GM21526 (cell line): Measurements from ENCODE around the gene SLC24A3.
A peak's percentile ranks its signal among the peaks of the same experiment; 100 is the strongest.
"Not testable (repeated sequence)": the region's sequence is repeated elsewhere in the genome, so short reads cannot be mapped to it uniquely, and the experiment has no call there.

Experiments used
- ATAC-seq: cut with Tn5 transposase; IDR thresholded peaks from one replicate; pipeline ENCODE4 v1.9.1; 2021; ENCODE audit warnings: moderate library complexity; ENCODE audit not compliant: unreplicated experiment, low FRiP score

SLC24A3 gene

DNA sequence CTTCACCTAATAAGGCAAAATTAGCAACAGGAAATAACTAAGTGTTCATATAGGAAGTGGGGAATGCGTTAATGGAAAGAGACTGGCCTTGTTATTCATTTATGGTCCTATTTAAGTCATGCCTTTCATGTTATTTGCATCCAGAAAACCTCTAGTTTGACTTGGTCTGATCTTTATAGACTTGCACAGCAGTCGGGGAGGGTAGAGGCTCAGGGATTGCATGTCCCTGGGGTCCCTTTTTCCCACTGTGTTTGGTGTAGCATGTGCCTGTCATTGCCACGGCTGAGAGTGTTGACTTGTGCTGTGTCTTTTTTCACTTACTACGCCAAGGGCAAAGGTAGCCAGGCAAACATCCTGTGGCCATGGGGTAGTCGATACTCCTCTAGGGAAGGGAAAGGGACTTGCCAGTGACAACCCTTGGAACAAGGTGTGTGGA lies 440.2 kb downstream of the SLC24A3 start:
- no peak for ATAC-seq

DNA sequence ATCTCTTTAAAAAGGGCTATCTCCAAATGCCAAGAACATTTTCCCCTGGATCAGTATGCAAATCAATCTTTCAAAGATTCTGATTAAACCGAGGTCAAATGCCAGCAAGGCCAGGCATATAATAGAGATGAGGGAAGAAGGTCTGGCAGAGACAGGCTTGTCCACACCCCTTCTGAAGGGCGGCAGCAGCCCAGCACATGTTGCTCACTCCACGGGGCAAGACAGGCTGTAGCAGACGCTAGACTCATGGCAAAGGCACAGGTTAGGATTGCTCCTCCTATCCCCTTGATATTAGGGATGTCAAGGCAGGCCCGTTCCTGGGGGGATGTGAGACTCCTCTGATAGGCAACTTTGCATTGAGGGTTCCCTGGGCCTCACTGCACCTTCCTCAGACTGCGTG lies 440.9 kb downstream of the SLC24A3 start:
- no peak for ATAC-seq

DNA sequence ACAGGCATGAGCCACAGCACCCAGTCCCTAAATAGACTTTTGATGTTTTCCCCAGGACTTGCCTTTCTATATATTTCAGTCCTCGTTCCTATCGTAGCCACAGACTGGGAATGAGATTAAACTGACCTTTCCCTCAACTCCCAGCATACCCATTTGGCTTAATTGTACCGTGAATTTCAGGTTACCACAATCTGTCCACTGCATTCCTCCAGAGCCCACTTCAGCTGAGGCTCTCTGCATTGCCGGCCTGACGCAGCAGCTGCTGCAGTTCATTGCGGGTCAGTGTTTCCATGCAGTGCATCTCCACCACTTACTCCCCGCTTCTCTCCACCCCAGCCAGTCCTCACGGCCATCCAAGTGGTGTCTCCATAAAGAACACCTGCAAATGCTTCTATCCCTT lies 442.5 kb downstream of the SLC24A3 start:
- no peak for ATAC-seq

DNA sequence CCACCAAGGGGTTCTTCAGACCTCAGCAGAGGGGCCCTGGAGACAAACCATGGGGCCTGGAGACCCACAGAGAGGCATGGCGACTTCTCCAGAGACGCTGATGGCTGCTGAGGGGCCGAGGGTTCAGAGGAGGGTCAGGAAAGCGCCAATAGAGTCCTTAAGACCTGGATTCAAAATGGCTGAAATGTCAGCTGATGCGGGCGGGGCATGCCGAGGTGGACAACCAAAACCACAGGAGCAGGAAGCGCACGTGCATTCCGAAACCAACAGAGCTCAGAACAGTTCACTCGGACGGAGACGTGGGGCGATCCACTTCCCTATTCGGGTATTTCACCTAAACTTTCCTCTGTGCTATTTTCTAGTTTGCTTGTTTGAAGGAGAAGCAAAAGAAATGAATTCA lies 445.7 kb downstream of the SLC24A3 start:
- peak; percentile 92 for ATAC-seq

DNA sequence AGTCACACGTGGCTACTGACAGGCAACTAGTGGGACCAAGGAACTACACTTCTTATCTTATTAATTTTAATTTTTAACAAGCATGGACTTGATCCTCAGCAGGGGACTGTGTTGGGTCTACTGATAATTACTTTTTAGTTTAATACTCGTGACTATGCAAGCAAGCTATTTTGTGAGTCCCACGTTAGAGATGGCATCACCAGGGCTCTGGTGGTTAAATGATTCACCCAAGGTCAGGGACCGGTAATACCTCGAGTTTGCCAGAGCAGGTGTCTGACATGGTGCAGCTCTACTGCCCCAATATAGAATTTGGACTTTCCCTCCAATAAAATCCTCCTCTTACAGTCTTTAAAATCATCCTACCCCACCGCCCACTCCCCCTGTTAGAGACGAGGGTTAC lies 447.0 kb downstream of the SLC24A3 start:
- ATAC-seq: no peak

DNA sequence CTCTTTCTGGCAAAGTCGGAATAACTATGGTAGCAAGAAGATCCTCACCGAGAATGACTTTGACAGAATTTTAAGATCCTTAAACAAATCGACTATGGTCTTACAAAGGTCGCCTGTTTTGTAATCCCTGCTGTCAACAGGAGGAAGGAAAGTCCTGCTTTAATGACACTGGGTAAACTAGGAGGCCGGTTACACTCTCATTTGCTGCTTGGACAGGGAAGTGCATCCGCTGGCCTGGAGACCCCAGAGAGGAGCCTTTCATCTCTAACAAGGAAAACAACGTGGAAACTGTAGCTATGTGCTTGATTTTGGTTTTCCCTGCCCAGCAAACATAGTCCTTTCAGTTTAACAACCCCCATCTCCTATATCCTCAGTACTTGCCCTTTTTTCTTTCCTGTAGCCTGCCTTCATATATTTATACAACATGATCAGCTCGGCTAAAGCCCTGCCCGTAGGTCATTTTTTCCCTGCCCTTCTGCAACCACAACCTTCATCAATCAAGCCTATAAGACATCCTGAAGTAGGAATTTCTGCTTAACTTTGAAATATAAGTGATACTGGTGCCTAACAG lies 448.5 kb downstream of the SLC24A3 start:
- ATAC-seq: no peak

DNA sequence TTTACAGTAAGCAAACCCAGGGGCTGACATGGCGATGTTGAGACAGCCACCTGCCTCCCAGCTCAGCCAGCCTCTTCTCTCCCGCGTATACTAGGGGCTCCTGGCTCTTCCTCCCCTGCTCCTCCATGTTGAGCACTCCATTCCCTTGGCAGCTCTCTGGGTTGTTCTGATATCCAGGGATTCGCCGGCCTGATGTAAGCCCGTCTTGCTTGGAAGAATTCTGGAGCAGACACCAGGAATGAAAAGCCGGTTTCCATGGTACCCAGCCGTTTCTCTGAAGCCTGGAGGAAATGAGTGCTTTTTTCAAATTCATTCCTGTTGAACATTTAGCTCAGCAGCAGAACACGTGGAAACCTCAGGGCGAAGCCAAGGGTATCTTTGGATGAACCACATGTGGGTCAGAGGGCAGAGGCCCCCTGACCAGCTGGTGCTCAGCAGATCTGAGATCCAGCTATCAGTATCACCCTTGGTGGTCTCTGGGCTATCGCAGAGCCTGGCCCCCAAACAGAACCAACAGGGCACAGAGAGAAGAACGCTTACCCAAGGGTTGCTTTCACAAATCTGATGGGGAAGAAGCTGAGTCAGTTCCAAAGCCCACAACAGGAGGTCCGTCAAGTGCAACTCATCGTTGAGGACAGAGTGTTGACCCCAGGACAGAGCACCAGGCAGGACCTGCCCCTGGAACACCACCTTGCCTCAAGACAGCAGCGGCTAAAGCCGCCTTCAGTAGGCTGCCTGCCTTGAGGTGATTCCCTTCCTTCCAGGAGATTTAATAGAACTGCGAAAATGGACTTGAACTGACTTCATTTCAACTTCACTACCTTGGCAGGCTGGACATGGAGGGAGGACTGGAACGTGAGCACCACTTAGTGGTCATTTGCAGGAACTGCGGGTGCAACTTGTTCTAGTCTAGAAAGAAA lies 449.5 kb downstream of the SLC24A3 start:
- ATAC-seq: no peak

DNA sequence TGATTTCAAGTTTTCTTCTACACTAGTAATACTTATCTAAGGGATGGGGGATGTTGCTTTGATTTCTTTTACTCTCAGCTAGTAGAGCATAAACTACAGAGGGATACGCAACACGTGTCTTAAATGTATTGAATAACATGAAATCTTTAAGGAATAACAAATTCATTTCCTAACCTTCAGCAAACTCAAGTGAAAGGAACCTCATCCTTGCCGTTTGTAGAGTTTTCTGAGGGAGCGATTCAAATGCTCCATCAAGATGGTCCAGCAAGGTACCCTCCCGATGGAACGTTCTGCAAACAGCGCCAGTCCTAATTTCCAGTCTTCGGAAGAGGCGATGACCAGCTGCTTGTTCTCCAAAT lies 450.2 kb downstream of the SLC24A3 start:
- ATAC-seq: no peak

DNA sequence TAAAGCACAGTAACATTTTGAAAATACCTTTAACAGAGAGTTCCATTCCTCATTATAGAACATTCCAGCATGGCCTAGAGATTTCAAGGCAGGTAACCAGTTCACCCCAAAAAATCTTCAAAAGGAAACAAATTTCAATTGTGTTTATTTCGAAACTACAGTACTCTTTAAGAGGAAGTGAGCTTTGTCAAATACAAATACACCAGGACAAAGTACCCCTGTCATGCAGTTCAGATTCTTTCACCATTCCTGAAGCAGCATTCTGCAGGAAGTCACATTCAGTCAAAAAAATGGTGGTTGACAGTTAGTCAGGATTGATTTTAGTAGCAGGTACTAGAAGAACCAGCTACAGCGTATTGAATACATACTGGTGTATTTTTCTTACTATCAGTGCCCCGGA lies 456.0 kb downstream of the SLC24A3 start:
- ATAC-seq: no peak

DNA sequence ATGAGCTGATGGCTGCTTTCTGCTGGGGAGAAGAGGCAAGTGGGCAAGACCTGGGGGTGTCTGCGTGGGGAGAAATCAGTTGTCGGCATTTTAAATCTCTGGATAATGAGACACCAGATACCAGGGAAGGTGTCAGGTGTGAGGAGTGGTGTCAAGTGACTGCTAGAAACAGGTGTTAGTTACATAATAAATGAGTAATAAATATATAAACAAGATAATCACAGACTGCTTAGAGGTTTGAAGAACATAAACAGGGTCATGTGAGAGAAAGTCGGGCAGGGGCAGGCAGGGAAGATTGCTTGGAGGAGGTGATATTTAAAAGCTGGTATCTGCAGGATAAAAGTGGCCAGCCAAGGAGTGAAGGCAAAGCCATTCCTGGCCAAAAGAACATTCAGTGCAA lies 458.4 kb downstream of the SLC24A3 start:
- no peak for ATAC-seq

DNA sequence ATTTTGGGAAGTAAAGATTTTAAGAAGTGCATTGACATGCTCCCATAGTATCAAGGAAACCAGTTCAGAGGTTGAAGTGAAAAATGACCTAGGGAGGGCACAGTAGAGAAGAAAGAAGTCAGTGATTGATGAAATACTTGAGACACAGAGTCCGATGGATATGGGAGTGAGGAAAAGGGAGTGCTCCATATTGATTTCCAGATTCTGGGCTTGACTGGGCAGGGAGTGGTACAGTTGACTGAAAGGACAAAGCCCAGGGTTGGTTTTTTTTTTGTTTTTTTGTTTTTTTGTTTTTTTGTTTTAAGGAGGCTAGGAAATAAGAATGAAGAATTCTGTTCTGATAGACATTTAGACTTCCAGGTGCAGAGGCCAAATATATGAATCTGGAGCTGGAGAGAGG lies 458.9 kb downstream of the SLC24A3 start:
- ATAC-seq: no peak

DNA sequence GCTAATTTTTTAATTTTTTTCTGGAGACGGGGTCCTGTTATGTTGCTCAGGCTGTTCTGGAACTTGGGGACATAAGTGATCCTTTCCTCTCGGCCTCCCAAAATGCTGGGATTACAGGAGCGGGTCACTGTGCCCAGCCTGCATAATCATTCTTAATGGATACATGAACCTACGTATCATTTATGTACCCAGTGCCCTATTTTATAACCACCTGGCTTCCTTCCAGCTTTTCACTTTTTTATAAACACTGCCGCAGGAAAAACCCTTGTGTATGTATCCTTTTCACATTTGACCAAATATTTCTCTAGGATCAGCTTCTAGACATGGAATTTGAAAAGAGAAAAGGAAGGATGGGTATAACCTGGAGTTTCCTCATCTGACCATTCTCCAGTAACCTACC lies 460.1 kb downstream of the SLC24A3 start:
- ATAC-seq: no peak

DNA sequence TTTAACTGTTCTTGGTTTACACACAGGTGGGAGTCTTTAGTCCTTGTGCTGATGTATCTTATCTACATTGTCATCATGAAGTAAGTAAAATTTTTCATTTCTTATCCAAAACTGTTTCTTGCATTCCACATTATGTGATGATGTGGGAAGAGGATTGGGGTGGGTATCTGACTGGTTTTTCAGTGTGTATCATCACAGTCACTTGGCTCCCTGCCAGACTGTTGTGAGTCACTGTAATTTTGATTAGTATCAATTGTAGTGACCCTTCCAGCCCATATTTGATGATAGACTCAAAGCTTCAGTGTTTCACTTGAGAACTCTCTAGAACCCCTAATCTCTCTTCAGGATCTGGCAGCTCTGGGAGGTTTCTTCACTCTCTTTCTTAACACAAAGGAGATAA lies 461.1 kb downstream of the SLC24A3 start:
- ATAC-seq: no peak

DNA sequence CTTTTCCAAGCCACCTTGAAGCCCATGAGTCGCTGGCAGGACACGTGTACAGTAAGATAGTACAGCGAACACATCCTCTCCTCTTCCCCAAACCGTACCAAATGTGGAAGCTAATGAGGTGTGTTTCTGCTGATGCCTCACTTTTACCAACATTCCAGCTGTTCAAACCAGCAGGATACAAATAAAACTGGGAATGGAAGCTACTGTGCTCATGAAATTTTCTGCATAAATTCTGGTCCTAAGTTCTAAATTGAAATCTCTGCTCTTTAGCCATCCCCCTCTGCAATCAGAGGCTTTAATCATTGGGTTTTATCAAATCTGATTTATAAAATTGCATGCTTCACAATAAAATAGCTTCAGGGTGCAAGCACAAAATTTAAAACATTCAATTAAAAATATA lies 463.8 kb downstream of the SLC24A3 start:
- ATAC-seq: no peak

DNA sequence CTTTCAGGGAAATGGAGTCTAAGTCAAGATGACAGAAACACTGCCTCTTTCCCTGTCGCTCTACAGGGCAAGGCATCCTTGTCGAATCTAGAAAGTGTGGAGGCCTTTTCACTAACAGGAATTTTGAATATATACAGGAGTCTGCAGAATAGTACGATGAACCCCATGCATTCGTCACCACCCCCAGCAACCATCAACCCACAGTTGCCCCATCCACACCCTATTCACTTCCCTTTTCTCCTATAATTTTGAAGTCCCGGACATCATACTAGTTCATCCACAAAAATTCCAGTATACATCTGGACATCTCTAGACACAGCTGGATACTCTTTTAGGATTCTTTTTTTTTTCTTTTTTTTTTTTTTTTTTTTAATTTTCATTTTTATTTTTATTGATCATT lies 464.9 kb downstream of the SLC24A3 start:
- no peak for ATAC-seq

DNA sequence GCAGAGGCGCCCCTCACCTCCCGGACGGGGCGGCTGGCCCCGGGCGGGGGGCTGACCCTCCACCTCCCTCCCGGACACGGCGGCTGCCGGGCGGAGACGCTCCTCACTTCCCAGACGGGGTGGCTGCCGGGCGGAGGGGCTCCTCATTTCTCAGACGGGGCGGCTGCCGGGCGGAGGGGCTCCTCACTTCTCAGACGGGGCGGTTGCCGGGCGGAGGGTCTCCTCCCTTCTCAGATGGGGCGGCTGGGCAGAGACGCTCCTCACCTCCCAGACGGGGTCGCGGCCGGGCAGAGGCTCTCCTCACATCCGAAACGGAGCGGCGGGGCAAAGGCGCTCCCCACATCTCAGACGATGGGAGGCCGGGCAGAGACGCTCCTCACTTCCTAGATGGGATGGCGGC lies 466.1 kb downstream of the SLC24A3 start:
- not testable (repeated sequence) for ATAC-seq

DNA sequence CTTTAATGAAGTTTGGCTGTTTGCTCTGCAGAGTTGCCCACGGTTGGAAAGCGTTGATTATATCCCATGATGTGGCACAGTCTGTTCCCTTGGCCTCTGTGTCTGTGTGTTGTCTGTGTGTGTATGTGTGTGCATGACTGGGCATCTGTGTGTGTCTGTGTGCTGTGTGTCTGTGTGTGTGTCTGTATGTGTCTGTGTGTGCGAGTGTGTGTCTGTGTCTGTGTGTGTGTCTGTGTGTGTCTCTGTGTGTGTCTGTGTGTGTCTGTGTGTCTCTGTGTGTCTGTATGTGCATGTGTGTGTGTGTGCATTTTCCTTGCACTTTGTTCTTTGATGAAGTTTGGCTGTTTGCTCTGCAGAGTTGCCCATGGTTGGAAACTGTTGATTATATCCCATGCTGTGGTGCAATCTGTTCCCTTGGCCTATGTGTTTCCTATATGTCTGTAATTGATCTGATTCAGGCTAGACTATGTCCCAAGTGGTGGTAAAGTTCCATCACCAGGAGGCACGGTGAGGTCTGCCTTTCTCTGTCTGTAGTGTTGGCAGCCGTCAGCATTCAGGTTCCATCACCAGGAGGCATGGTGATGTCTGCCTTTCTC lies 467.6 kb downstream of the SLC24A3 start:
- no peak for ATAC-seq

DNA sequence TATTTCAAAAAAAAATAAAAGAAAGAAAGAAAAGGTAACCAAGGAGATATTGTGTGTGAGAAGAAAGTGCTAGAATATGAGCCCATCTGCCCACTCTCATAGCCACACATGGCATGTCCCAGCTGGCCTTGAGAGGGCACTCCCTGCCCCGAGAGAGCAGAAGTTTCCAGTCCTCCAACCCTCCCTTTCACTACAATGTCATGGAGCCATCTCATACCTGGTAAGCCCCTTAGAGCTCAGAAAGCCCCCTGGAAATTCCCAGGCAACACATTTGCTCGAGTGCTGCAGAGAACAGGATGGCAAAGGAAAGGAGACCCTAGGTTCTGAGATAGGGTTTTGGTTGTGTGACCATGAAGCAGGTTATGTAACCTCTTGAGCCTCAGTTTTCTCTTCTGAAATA lies 469.8 kb downstream of the SLC24A3 start:
- no peak for ATAC-seq

DNA sequence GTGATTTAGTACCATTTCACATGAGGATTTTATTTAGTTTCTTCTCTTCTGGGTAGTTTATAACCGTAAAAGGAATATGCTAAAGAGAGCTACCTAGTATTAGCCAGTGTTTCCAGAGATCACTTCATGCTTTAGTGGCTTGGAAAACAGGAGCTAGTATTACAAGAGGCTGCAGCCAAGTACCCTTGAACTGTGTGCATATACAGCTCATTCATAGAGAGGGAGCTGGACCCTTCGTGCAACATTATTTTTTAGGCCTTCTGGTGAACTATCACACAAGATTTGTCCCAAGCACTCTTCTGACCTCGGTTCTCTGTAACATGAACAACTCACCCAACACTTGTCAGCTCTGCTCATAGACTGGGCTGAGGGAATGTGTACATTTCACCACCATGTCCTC lies 470.7 kb downstream of the SLC24A3 start:
- ATAC-seq: no peak

DNA sequence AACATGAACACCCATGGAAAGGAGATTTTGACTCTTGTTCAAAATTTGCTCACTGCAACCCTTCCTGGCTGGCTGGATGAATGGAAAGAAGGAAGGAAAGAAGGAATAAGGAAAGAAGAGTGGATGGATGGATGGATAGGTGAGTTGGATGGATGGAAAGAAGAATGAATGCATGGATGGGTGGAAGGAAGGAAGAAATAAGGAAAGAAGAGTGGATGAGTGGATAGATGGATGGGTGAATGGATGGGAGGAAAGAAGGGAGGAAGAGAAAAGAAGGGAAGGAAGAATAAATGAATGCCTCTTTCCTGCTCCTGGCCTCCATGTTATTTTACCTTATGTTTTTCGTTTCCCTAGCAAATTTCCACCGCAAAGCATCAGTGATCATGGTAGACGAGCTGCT lies 471.4 kb downstream of the SLC24A3 start:
- no peak for ATAC-seq

DNA sequence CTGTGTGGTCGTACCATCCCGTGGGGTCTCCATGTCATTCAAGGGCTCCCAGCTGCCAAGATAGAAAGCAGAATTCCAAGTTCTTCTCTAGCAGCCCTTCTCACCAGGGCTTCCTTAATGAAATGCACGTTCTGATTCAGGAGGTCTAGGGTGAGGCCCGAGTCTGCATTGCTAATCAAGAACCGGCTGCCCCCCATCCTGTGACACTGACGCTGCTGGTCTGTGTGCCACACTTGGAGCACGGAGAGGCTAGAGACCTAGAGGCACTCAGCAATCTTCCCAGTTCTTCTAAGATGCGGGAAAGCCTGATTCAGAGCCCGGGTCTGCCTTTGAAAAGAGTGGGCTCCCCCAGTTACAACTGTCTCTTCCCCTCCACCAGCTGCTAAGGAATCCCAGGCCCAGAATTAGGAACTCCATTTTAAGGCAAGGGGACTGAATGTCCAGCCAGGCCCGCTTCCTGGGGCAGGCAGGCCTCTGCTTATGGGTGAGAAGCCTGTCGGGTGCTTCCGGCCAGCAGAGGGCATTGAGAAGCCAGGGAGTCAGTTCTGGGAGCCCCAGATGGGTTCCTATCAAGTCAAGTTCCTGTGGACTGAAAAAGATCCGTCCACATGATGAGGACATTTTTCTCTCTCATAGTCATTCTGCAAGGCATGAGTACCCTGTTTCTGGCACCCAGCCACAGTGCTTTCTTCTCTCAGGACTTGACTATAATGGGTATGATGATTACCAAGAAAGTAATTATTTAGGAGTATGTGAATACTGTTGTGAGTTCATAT lies 475.8 kb downstream of the SLC24A3 start:
- no peak for ATAC-seq
